GM19438 (cell line): ENCODE results near the gene CEP126.
"Not testable (repeated sequence)": the region's sequence is repeated elsewhere in the genome, so short reads cannot be mapped to it uniquely, and the experiment has no call there.

Source experiments
- ATAC-seq: cut with Tn5 transposase; IDR thresholded peaks from one replicate; pipeline ENCODE4 v1.9.1; 2021; ENCODE audit warnings: low read depth; ENCODE audit not compliant: unreplicated experiment

Gene CEP126

GRCh38 chr11:101929294-101929915 is 14.6 kb downstream of the CEP126 start:
- ATAC-seq = no peak

- no peak for ATAC-seq
Measured at GRCh38 chr11:101931692-101932091, 16.9 kb downstream of the CEP126 start.

- ATAC-seq = no peak
Measured at GRCh38 chr11:101940901-101941520, 26.2 kb downstream of the CEP126 start.

- ATAC-seq = no peak
Measured at GRCh38 chr11:101944923-101945322, 30.1 kb downstream of the CEP126 start.

- ATAC-seq = no peak
Measured at GRCh38 chr11:101945448-101945847, 30.6 kb downstream of the CEP126 start.

GRCh38 chr11:101949680-101950220 is 34.9 kb downstream of the CEP126 start:
- ATAC-seq = no peak

GRCh38 chr11:101955278-101955677 is 40.5 kb downstream of the CEP126 start:
- ATAC-seq = no peak

GRCh38 chr11:101955701-101956100 is 40.9 kb downstream of the CEP126 start:
- no peak for ATAC-seq

- ATAC-seq = no peak
Measured at GRCh38 chr11:101960231-101960630, 45.4 kb downstream of the CEP126 start.

- ATAC-seq = not testable (repeated sequence)
Measured at GRCh38 chr11:101964200-101964599, 49.4 kb downstream of the CEP126 start.

GRCh38 chr11:101974255-101974654 is 59.4 kb downstream of the CEP126 start:
- no peak for ATAC-seq

GRCh38 chr11:101974771-101975170 is 60.0 kb downstream of the CEP126 start:
- no peak for ATAC-seq

GRCh38 chr11:101975734-101976133 is 60.9 kb downstream of the CEP126 start:
- ATAC-seq = no peak

- no peak for ATAC-seq
Measured at GRCh38 chr11:101987370-101987769, 72.6 kb downstream of the CEP126 start.

- no peak for ATAC-seq
Measured at GRCh38 chr11:101993172-101993571, 78.4 kb downstream of the CEP126 start.

GRCh38 chr11:101994052-101994469 is 79.3 kb downstream of the CEP126 start:
- not testable (repeated sequence) for ATAC-seq

- ATAC-seq = no peak
Measured at GRCh38 chr11:101996111-101996510, 81.3 kb downstream of the CEP126 start.

GRCh38 chr11:102001657-102002338 is 87.0 kb downstream of the CEP126 start:
- no peak for ATAC-seq

- ATAC-seq = no peak
Measured at GRCh38 chr11:102004220-102004619, 89.4 kb downstream of the CEP126 start.

- ATAC-seq = no peak
Measured at GRCh38 chr11:102005306-102005705, 90.5 kb downstream of the CEP126 start.

GRCh38 chr11:102006835-102007566 is 92.2 kb downstream of the CEP126 start:
- no peak for ATAC-seq
